Embryonic facial prominence (tissue), 1 donor: ENCODE data around the gene ZFHX2.
A peak's percentile ranks its signal among the peaks of the same experiment; 100 is the strongest.

ENCODE experiments used
- DNase-seq: peaks from one replicate; pipeline ENCODE4 v3.0.0-alpha.2; 2016; ENCODE audit errors: extremely low spot score

Gene ZFHX2

GRCh38 chr14:23518709-23519108, 32.9 kb downstream of the ZFHX2 start:
- DNase-seq = no peak

GRCh38 chr14:23517650-23518326, 33.8 kb downstream of the ZFHX2 start:
- DNase-seq = no peak

- DNase-seq = no peak
Measured at GRCh38 chr14:23514644-23514957, 37.0 kb downstream of the ZFHX2 start.

GRCh38 chr14:23513818-23514643, 37.5 kb downstream of the ZFHX2 start:
- DNase-seq = no peak

GRCh38 chr14:23513005-23513817, 38.4 kb downstream of the ZFHX2 start:
- no peak for DNase-seq

- no peak for DNase-seq
Measured at GRCh38 chr14:23512156-23512555, 39.4 kb downstream of the ZFHX2 start.

GRCh38 chr14:23494223-23494622, 57.3 kb downstream of the ZFHX2 start:
- no peak for DNase-seq

- no peak for DNase-seq
Measured at GRCh38 chr14:23492618-23493272, 58.8 kb downstream of the ZFHX2 start.

- DNase-seq = no peak
Measured at GRCh38 chr14:23487216-23487615, 64.3 kb downstream of the ZFHX2 start.

GRCh38 chr14:23486036-23486435, 65.5 kb downstream of the ZFHX2 start:
- DNase-seq = no peak

GRCh38 chr14:23485326-23485725, 66.2 kb downstream of the ZFHX2 start:
- no peak for DNase-seq

- no peak for DNase-seq
Measured at GRCh38 chr14:23483236-23483854, 68.2 kb downstream of the ZFHX2 start.

- no peak for DNase-seq
Measured at GRCh38 chr14:23482823-23483148, 68.8 kb downstream of the ZFHX2 start.

GRCh38 chr14:23481979-23482822, 69.4 kb downstream of the ZFHX2 start:
- DNase-seq = no peak

- no peak for DNase-seq
Measured at GRCh38 chr14:23481362-23481970, 70.1 kb downstream of the ZFHX2 start.

- peak; percentile 10 for DNase-seq
Measured at GRCh38 chr14:23478109-23478759, 73.3 kb downstream of the ZFHX2 start.

GRCh38 chr14:23470947-23471346, 80.6 kb downstream of the ZFHX2 start:
- no peak for DNase-seq
